ENCODE results near the gene PIK3R5. TPM values are rescaled to one million over a fixed set of nuclear protein-coding genes. Genes with fewer than 3 reads are reported as not detected.

The PIK3R5 gene
- total and polyA plus RNA-seq, 2 donors (not counting 3 experiments of a cell fraction or from before 2014, with no cell fraction given) = not detected

DNA sequence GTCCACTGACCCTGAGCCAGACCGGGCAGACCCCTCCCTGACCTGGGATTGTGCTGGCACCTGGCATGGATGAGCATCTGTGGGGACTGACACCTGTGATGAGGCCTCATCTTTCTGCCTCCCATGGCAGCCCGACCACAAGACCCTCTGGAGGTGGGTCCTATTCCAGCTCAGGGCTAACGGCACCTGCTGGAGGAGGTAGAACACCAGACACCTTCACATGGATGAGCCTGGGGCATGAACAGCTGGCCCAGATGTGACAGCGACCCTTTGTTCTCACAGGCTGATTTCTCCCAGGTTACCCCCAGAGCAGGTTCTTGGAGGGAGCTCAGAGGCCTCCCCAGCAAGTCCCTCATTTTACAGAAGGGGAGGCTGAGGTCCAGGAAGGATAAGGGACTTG, 51.6 kb downstream of the PIK3R5 start:
- H3K9me1 ChIP-seq (replicated peaks; ENCODE audit: control insufficient read depth, extremely low read depth, insufficient read depth, low read length) = no peaks in the 10 kb centered on the region
- CTCF ChIA-PET = no interaction called here
- BruUV-seq (replicated peaks) = no TSS peak
- no peak overlapping the region for H3K27ac ChIP-seq (ENCODE audit: insufficient read depth, low read depth, low read length)
- no peaks in the 10 kb centered on the region for H3K9me3 ChIP-seq (replicated peaks; ENCODE audit: control insufficient read depth, insufficient read depth, low read length)
- H3K36me3 ChIP-seq (ENCODE audit: control insufficient read depth in 2 of 2, extremely low read depth in 1 of 2, insufficient read depth in 2 of 2, low read length in 2 of 2) = no peaks in the 10 kb centered on the region
- H3K4me2 ChIP-seq (ENCODE audit: insufficient read depth, low read length) = no peak overlapping the region
- H3K4me3 ChIP-seq (replicated peaks in 1 of 3; ENCODE audit: insufficient read depth in 1 of 3, low read depth in 1 of 3, low read length in 3 of 3) = no peak overlapping the region
- H3K79me2 ChIP-seq (ENCODE audit: control insufficient read depth, insufficient read depth, low read length) = no peaks in the 10 kb centered on the region
- intact Hi-C loops (cut with micrococcal nuclease) (no loop called here), dilution Hi-C loops (cut with MboI; ENCODE audit: extremely low pct_ligation_motif_present, low sequenced_read_pairs) (no loop called here)
- no peak overlapping the region for H3K9ac ChIP-seq (replicated peaks; ENCODE audit: extremely low read depth, insufficient read depth, low read length)
- H3K27me3 ChIP-seq (ENCODE audit: control insufficient read depth in 2 of 2, insufficient read depth in 2 of 2, low read length in 2 of 2) = no peaks in the 10 kb centered on the region
- POLR2A ChIA-PET = no interaction called here
- TF ChIP-seq GATA2 (IDR thresholded peaks at IDR 0.05; ENCODE audit: insufficient read depth, insufficient read length, low read depth, low read length) (no peak), EZH2 (IDR thresholded peaks at IDR 0.05; ENCODE audit: borderline replicate concordance, low read depth, low read length, severe bottlenecking) (no peak), JUN (IDR thresholded peaks at IDR 0.05; ENCODE audit: borderline replicate concordance, insufficient read depth, insufficient read length, low read depth) (no peak), FOS (IDR thresholded peaks at IDR 0.05; ENCODE audit: borderline replicate concordance, insufficient read depth, low read length) (no peak), POLR2AphosphoS5 (IDR thresholded peaks at IDR 0.05; ENCODE audit: insufficient read depth, low read depth, low read length) (no peak), MYC (IDR thresholded peaks at IDR 0.05; ENCODE audit: low read depth, low read length) (no peak), MAX (IDR thresholded peaks at IDR 0.05; ENCODE audit: insufficient read depth, insufficient read length) (no peak)
- H4K20me1 ChIP-seq (replicated peaks; ENCODE audit: control insufficient read depth, extremely low read depth, insufficient read depth, low read length) = no peaks in the 10 kb centered on the region
- FAIRE-seq = no peak
- no peak overlapping the region for H2AFZ ChIP-seq (ENCODE audit: low read depth, low read length)
- DNase-seq (ENCODE audit: low read depth, low spot score) = no peak
- H3K4me1 ChIP-seq (ENCODE audit: control insufficient read depth, extremely low read depth, insufficient read depth, low read length) = no peaks in the 10 kb centered on the region

GRCh38 chr17:8913091-8913490, 52.4 kb downstream of the PIK3R5 start:
- H3K9ac ChIP-seq (replicated peaks; ENCODE audit: extremely low read depth, insufficient read depth, low read length) = no peak overlapping the region
- H4K20me1 ChIP-seq (replicated peaks; ENCODE audit: control insufficient read depth, extremely low read depth, insufficient read depth, low read length) = no peaks in the 10 kb centered on the region
- no peaks in the 10 kb centered on the region for H3K27me3 ChIP-seq (ENCODE audit: control insufficient read depth in 2 of 2, insufficient read depth in 2 of 2, low read length in 2 of 2)
- dilution Hi-C loops (cut with MboI; ENCODE audit: extremely low pct_ligation_motif_present, low sequenced_read_pairs) = no loop called here
- H3K4me2 ChIP-seq (ENCODE audit: insufficient read depth, low read length) = no peak overlapping the region
- no peak overlapping the region for H3K4me3 ChIP-seq (replicated peaks in 1 of 3; ENCODE audit: insufficient read depth in 1 of 3, low read depth in 1 of 3, low read length in 3 of 3)
- H3K4me1 ChIP-seq (ENCODE audit: control insufficient read depth, extremely low read depth, insufficient read depth, low read length) = no peaks in the 10 kb centered on the region
- no peaks in the 10 kb centered on the region for H3K79me2 ChIP-seq (ENCODE audit: control insufficient read depth, insufficient read depth, low read length)
- DNase-seq (ENCODE audit: low read depth, low spot score) (no peak), FAIRE-seq (no peak)
- ChIA-PET CTCF (interaction anchor here (1.7 kb wide), 1 partner anchor 12 kb away, joined by 4 read pairs; no protein-coding TSS in a partner anchor), POLR2A (no interaction called here)
- no peaks in the 10 kb centered on the region for H3K9me1 ChIP-seq (replicated peaks; ENCODE audit: control insufficient read depth, extremely low read depth, insufficient read depth, low read length)
- TF ChIP-seq POLR2A (IDR thresholded peaks at IDR 0.05; ENCODE audit: low read depth, low read length) (no peak), FOS (IDR thresholded peaks at IDR 0.05; ENCODE audit: borderline replicate concordance, insufficient read depth, low read length) (no peak), JUN (IDR thresholded peaks at IDR 0.05; ENCODE audit: borderline replicate concordance, insufficient read depth, insufficient read length, low read depth) (no peak), POLR2AphosphoS5 (IDR thresholded peaks at IDR 0.05; ENCODE audit: insufficient read depth, low read depth, low read length) (no peak), MAX (IDR thresholded peaks at IDR 0.05; ENCODE audit: insufficient read depth, insufficient read length) (no peak), EZH2 (IDR thresholded peaks at IDR 0.05; ENCODE audit: borderline replicate concordance, low read depth, low read length, severe bottlenecking) (no peak), GATA2 (IDR thresholded peaks at IDR 0.05; ENCODE audit: insufficient read depth, insufficient read length, low read depth, low read length) (no peak), MYC (IDR thresholded peaks at IDR 0.05; ENCODE audit: low read depth, low read length) (no peak)
- TF ChIP-seq, protein P1, sequence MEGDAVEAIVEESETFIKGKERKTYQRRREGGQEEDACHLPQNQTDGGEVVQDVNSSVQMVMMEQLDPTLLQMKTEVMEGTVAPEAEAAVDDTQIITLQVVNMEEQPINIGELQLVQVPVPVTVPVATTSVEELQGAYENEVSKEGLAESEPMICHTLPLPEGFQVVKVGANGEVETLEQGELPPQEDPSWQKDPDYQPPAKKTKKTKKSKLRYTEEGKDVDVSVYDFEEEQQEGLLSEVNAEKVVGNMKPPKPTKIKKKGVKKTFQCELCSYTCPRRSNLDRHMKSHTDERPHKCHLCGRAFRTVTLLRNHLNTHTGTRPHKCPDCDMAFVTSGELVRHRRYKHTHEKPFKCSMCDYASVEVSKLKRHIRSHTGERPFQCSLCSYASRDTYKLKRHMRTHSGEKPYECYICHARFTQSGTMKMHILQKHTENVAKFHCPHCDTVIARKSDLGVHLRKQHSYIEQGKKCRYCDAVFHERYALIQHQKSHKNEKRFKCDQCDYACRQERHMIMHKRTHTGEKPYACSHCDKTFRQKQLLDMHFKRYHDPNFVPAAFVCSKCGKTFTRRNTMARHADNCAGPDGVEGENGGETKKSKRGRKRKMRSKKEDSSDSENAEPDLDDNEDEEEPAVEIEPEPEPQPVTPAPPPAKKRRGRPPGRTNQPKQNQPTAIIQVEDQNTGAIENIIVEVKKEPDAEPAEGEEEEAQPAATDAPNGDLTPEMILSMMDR (IDR thresholded peaks at IDR 0.05; ENCODE audit: extremely low read depth in 1 of 2, insufficient read depth in 1 of 2, low read depth in 1 of 2, low read length in 2 of 2) = no peak
- H3K36me3 ChIP-seq (ENCODE audit: control insufficient read depth in 2 of 2, extremely low read depth in 1 of 2, insufficient read depth in 2 of 2, low read length in 2 of 2) = no peaks in the 10 kb centered on the region
- no peak overlapping the region for H2AFZ ChIP-seq (ENCODE audit: low read depth, low read length)
- H3K27ac ChIP-seq (ENCODE audit: insufficient read depth, low read depth, low read length) = no peak overlapping the region
- BruUV-seq (replicated peaks) = no TSS peak
- intact Hi-C loops (cut with micrococcal nuclease) = no loop called here
- H3K9me3 ChIP-seq (replicated peaks; ENCODE audit: control insufficient read depth, insufficient read depth, low read length) = no peaks in the 10 kb centered on the region

All from endothelial cell of umbilical vein (primary cell).